HG03103 (cell line): ENCODE data around the gene SPOCD1.

Source experiments
- ATAC-seq: cut with Tn5 transposase; IDR thresholded peaks from one replicate; pipeline ENCODE4 v1.9.1; 2021; ENCODE audit warnings: low read depth; ENCODE audit not compliant: unreplicated experiment

SPOCD1 gene

GRCh38 chr1:31789259-31790065 is 26.4 kb downstream of the SPOCD1 start:
- peak; percentile 44 for ATAC-seq

GRCh38 chr1:31788825-31789256 is 27.0 kb downstream of the SPOCD1 start:
- no peak for ATAC-seq

- ATAC-seq = peak; percentile 62
These were observed 27.5 kb downstream of the SPOCD1 start for GRCh38 chr1:31788138-31788824.

- no peak for ATAC-seq
These were observed 28.1 kb downstream of the SPOCD1 start for GRCh38 chr1:31787786-31788137.

GRCh38 chr1:31787261-31787660 is 28.6 kb downstream of the SPOCD1 start:
- ATAC-seq = no peak

GRCh38 chr1:31786366-31787060 is 29.3 kb downstream of the SPOCD1 start:
- no peak for ATAC-seq

- ATAC-seq = no peak
These were observed 29.9 kb downstream of the SPOCD1 start for GRCh38 chr1:31785947-31786290.

- ATAC-seq = no peak
These were observed 30.5 kb downstream of the SPOCD1 start for GRCh38 chr1:31785020-31785946.

- no peak for ATAC-seq
These were observed 31.3 kb downstream of the SPOCD1 start for GRCh38 chr1:31784356-31785019.

GRCh38 chr1:31783846-31784245 is 32.0 kb downstream of the SPOCD1 start:
- ATAC-seq = no peak

- no peak for ATAC-seq
These were observed 33.1 kb downstream of the SPOCD1 start for GRCh38 chr1:31782421-31783410.

GRCh38 chr1:31781756-31782371 is 34.0 kb downstream of the SPOCD1 start:
- no peak for ATAC-seq

- ATAC-seq = no peak
These were observed 34.6 kb downstream of the SPOCD1 start for GRCh38 chr1:31781138-31781755.

GRCh38 chr1:31780632-31781031 is 35.2 kb downstream of the SPOCD1 start:
- ATAC-seq = no peak

- no peak for ATAC-seq
These were observed 36.1 kb downstream of the SPOCD1 start for GRCh38 chr1:31779687-31780086.

GRCh38 chr1:31778763-31779488 is 36.9 kb downstream of the SPOCD1 start:
- ATAC-seq = no peak

GRCh38 chr1:31776516-31776915 is 39.3 kb downstream of the SPOCD1 start:
- no peak for ATAC-seq
